ENCODE data around the gene MAML3.

The MAML3 gene

GRCh38 chr4:139669335-139669734, 484.6 kb downstream of the MAML3 start:
- no peak for DNase-seq

GRCh38 chr4:139668658-139669201, 485.3 kb downstream of the MAML3 start:
- DNase-seq: no peak

GRCh38 chr4:139668036-139668435, 485.9 kb downstream of the MAML3 start:
- DNase-seq: no peak
